Stimulated activated CD4-positive, alpha-beta T cell treated with anti-CD3 and anti-CD28 coated beads, Interleukin-1b, Interleukin-23, amount 100 ng/mL, for 4 hours (primary cell): Measurements from ENCODE around the gene COMMD1.
"Not testable (repeated sequence)": the region's sequence is repeated elsewhere in the genome, so short reads cannot be mapped to it uniquely, and the experiment has no call there.

Experiments
- DNase-seq, 2 donors: peaks; one replicate each; pipeline ENCODE4 v3.0.0-alpha.2; 2020; ENCODE audit warnings: low read depth in 2 of 2

Gene COMMD1

GRCh38 chr2:62140426-62141141 is 235.1 kb downstream of the COMMD1 start:
- DNase-seq, result no peak

- DNase-seq, result no peak
Observed at GRCh38 chr2:62141142-62141740, 235.8 kb downstream of the COMMD1 start.

- no peak for DNase-seq
Observed at GRCh38 chr2:62142054-62142453, 236.6 kb downstream of the COMMD1 start.

GRCh38 chr2:62143696-62144095 is 238.2 kb downstream of the COMMD1 start:
- DNase-seq, result no peak

- DNase-seq, result no peak
Observed at GRCh38 chr2:62144689-62145477, 239.4 kb downstream of the COMMD1 start.

GRCh38 chr2:62145478-62146100 is 240.1 kb downstream of the COMMD1 start:
- DNase-seq, result no peak

GRCh38 chr2:62146790-62147189 is 241.3 kb downstream of the COMMD1 start:
- not testable (repeated sequence) for DNase-seq

GRCh38 chr2:62147610-62148301 is 242.3 kb downstream of the COMMD1 start:
- DNase-seq, result no peak

GRCh38 chr2:62149708-62150107 is 244.2 kb downstream of the COMMD1 start:
- no peak for DNase-seq

- DNase-seq, result no peak
Observed at GRCh38 chr2:62150597-62151305, 245.3 kb downstream of the COMMD1 start.

GRCh38 chr2:62151306-62151638 is 245.8 kb downstream of the COMMD1 start:
- DNase-seq, result no peak

- no peak for DNase-seq
Observed at GRCh38 chr2:62152000-62152399, 246.5 kb downstream of the COMMD1 start.

GRCh38 chr2:62156861-62157496 is 251.5 kb downstream of the COMMD1 start:
- no peak for DNase-seq

GRCh38 chr2:62158444-62159121 is 253.1 kb downstream of the COMMD1 start:
- no peak for DNase-seq

- DNase-seq, result not testable (repeated sequence)
Observed at GRCh38 chr2:62160691-62161090, 255.2 kb downstream of the COMMD1 start.

GRCh38 chr2:62163106-62163831 is 257.8 kb downstream of the COMMD1 start:
- DNase-seq, result no peak

- no peak for DNase-seq
Observed at GRCh38 chr2:62163834-62164233, 258.4 kb downstream of the COMMD1 start.

- no peak for DNase-seq
Observed at GRCh38 chr2:62175728-62176127, 270.3 kb downstream of the COMMD1 start.

- DNase-seq, result no peak
Observed at GRCh38 chr2:62176801-62177200, 271.3 kb downstream of the COMMD1 start.
